ENCODE results near the gene SEC24C. TPM values are rescaled to one million over a fixed set of nuclear protein-coding genes. Genes with fewer than 3 reads are reported as not detected.

Gene SEC24C
- total RNA-seq, 1 experiment from 2014 or later = 113 TPM

DNA sequence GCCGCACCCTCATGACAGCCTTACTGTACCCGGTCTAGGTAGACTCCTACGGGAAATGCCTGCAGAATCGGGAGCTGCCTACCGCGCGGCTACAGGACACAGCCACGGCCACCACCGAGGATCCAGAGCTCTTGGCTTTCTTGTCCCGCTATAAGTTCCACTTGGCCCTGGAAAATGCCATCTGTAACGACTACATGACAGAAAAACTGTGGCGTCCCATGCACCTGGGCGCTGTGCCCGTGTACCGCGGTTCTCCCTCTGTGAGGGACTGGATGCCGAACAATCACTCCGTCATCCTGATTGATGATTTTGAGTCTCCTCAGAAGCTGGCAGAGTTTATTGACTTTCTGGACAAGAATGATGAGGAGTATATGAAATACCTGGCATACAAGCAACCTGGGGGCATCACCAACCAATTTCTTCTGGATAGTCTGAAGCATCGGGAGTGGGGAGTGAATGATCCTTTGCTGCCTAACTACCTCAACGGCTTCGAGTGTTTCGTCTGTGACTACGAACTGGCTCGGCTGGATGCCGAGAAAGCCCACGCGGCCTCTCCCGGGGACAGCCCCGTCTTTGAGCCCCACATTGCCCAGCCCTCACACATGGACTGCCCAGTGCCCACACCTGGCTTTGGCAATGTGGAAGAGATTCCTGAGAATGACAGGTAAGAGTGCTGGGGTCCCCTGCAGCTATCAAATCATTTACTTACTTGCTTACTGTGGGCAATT, 29.1 kb downstream of the SEC24C start:
- TF ChIP-seq TCF7L2 (IDR thresholded peaks at IDR 0.05; ENCODE audit: low read depth, low read length) (no peak), POLR2AphosphoS5 (IDR thresholded peaks at IDR 0.05; ENCODE audit: low read depth, low read length) (no peak), SIN3A (IDR thresholded peaks at IDR 0.05; ENCODE audit: borderline replicate concordance, insufficient read depth, low read depth, low read length) (no peak)
- TF ChIP-seq, protein P1, sequence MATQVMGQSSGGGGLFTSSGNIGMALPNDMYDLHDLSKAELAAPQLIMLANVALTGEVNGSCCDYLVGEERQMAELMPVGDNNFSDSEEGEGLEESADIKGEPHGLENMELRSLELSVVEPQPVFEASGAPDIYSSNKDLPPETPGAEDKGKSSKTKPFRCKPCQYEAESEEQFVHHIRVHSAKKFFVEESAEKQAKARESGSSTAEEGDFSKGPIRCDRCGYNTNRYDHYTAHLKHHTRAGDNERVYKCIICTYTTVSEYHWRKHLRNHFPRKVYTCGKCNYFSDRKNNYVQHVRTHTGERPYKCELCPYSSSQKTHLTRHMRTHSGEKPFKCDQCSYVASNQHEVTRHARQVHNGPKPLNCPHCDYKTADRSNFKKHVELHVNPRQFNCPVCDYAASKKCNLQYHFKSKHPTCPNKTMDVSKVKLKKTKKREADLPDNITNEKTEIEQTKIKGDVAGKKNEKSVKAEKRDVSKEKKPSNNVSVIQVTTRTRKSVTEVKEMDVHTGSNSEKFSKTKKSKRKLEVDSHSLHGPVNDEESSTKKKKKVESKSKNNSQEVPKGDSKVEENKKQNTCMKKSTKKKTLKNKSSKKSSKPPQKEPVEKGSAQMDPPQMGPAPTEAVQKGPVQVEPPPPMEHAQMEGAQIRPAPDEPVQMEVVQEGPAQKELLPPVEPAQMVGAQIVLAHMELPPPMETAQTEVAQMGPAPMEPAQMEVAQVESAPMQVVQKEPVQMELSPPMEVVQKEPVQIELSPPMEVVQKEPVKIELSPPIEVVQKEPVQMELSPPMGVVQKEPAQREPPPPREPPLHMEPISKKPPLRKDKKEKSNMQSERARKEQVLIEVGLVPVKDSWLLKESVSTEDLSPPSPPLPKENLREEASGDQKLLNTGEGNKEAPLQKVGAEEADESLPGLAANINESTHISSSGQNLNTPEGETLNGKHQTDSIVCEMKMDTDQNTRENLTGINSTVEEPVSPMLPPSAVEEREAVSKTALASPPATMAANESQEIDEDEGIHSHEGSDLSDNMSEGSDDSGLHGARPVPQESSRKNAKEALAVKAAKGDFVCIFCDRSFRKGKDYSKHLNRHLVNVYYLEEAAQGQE (IDR thresholded peaks at IDR 0.05; ENCODE audit: insufficient read depth in 1 of 2, low read depth in 2 of 2, low read length in 1 of 2) = no peak
- TF ChIP-seq, protein P2, sequence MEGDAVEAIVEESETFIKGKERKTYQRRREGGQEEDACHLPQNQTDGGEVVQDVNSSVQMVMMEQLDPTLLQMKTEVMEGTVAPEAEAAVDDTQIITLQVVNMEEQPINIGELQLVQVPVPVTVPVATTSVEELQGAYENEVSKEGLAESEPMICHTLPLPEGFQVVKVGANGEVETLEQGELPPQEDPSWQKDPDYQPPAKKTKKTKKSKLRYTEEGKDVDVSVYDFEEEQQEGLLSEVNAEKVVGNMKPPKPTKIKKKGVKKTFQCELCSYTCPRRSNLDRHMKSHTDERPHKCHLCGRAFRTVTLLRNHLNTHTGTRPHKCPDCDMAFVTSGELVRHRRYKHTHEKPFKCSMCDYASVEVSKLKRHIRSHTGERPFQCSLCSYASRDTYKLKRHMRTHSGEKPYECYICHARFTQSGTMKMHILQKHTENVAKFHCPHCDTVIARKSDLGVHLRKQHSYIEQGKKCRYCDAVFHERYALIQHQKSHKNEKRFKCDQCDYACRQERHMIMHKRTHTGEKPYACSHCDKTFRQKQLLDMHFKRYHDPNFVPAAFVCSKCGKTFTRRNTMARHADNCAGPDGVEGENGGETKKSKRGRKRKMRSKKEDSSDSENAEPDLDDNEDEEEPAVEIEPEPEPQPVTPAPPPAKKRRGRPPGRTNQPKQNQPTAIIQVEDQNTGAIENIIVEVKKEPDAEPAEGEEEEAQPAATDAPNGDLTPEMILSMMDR (IDR thresholded peaks at IDR 0.05) = no peak
- Histone ChIP-seq H3K4me3 (ENCODE audit: low read depth in 2 of 2, low read length in 2 of 2) (peak overlapping the region; percentile 90 to 96), H3K27ac (ENCODE audit: low read length) (peak overlapping the region; percentile 93), H3K4me1 (ENCODE audit: control insufficient read depth, insufficient read depth, low read length) (peaks cover 30% of the 10 kb centered on the region), H3K36me3 (ENCODE audit: control insufficient read depth, insufficient read depth, low read length) (peaks cover 33% of the 10 kb centered on the region), H3K27me3 (ENCODE audit: control insufficient read depth, insufficient read depth, low read length) (no peaks in the 10 kb centered on the region), H3K9me3 (ENCODE audit: control insufficient read depth, insufficient read depth, low read depth, low read length) (no peaks in the 10 kb centered on the region)
- ChIA-PET POLR2A (interaction anchor here (0.6 to 0.9 kb wide), 4 partner anchors 28 to 493 kb away, joined by 3 to 4 read pairs (median 3); no protein-coding TSS in a partner anchor), CTCF (interaction anchor here (0.7 to 1.4 kb wide), 2 partner anchors 9 to 42 kb away, joined by 3 read pairs; partner anchors contain the start of gene CHCHD1)
- TSS peak; percentile 44 for BruUV-seq (replicated peaks)
- ATAC-seq = no peak
- intact Hi-C loops (cut with micrococcal nuclease; ENCODE audit: unreplicated experiment) (no loop called here), in situ Hi-C loops (cut with HindIII; ENCODE audit: low pct_unique_long_range_greater_than_20kb, low sequenced_read_pairs) (no loop called here)
- DNase-seq (ENCODE audit: low read depth, low spot score) = no peak

DNA sequence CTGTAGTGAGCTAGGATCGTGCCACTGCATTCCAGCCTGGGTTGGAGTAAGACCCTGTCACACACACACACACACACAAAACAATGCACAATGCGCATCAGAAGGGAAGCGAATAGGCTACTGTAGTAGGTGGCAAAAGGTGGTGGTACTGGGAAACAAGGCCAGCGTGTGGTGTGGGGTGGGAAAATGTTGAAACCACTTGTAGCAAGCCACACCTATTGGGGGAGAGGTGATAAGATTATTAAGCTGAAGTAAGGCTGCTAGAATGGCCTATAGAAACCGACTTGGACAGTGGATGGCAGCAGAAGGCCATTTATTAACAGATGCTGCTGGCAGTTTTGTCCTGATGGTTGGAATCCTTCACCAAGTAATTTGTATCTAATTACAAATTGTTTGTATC, 30.5 kb downstream of the SEC24C start:
- ChIA-PET POLR2A (no interaction called here), CTCF (no interaction called here)
- H3K27me3 ChIP-seq (ENCODE audit: control insufficient read depth, insufficient read depth, low read length) = no peaks in the 10 kb centered on the region
- ATAC-seq (no peak), DNase-seq (ENCODE audit: low read depth, low spot score) (no peak)
- BruUV-seq (replicated peaks) = no TSS peak
- intact Hi-C loops (cut with micrococcal nuclease; ENCODE audit: unreplicated experiment) = no loop called here
- H3K4me1 ChIP-seq (ENCODE audit: control insufficient read depth, insufficient read depth, low read length) = peaks cover 32% of the 10 kb centered on the region
- in situ Hi-C loops (cut with HindIII; ENCODE audit: low pct_unique_long_range_greater_than_20kb, low sequenced_read_pairs) = no loop called here
- TF ChIP-seq, protein P1 (IDR thresholded peaks at IDR 0.05; ENCODE audit: insufficient read depth in 1 of 2, low read depth in 2 of 2, low read length in 1 of 2) = no peak
- no peak for TF ChIP-seq TCF7L2 (IDR thresholded peaks at IDR 0.05; ENCODE audit: low read depth, low read length)
- TF ChIP-seq, protein P2 (IDR thresholded peaks at IDR 0.05) = no peak
- TF ChIP-seq POLR2AphosphoS5 (IDR thresholded peaks at IDR 0.05; ENCODE audit: low read depth, low read length) = no peak
- no peak for TF ChIP-seq SIN3A (IDR thresholded peaks at IDR 0.05; ENCODE audit: borderline replicate concordance, insufficient read depth, low read depth, low read length)
- peak overlapping the region; percentile 90 to 96 for H3K4me3 ChIP-seq (ENCODE audit: low read depth in 2 of 2, low read length in 2 of 2)
- peak overlapping the region; percentile 2; the same call in 1 of the 2 replicates for H3K27ac ChIP-seq (ENCODE audit: low read length)
- H3K36me3 ChIP-seq (ENCODE audit: control insufficient read depth, insufficient read depth, low read length) = peaks cover 26% of the 10 kb centered on the region
- no peaks in the 10 kb centered on the region for H3K9me3 ChIP-seq (ENCODE audit: control insufficient read depth, insufficient read depth, low read depth, low read length)

All from Panc1 (cell line).